ENCODE data around the gene NHERF1. TPM values are rescaled to one million over a fixed set of nuclear protein-coding genes. Genes with fewer than 3 reads are reported as not detected.

Gene NHERF1
- total and polyA plus RNA-seq, 2 of the 4 experiments (the other 2 are of a cell fraction), result 3.8 to 11.8 TPM

DNA sequence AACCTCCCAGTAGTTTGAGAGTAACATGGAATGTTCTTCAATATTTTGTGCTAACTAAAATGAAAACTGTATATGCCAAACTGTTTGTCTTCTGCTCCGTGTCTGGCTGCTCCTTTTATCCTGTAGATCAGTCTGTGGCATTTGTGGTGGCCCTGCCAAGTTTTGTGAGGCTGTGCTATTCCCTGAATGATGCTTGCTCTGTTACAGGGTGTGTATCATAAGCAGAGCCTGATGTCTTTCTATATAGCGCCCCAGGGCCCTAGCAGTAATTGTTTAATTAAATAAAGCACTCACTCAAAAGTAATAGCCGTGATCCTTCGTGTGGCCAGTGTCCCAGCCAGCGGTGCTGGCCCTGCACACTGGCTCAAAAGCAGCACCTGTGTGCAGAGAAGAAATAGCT, 55.5 kb downstream of the NHERF1 start:
- TF ChIP-seq FOS (IDR thresholded peaks at IDR 0.05; ENCODE audit: low read depth, low read length), result no peak
- TF ChIP-seq NFE2L2 (IDR thresholded peaks at IDR 0.05; ENCODE audit: low read depth, low read length), result no peak
- TF ChIP-seq MAFK (IDR thresholded peaks at IDR 0.05; ENCODE audit: low read depth, low read length), result no peak
- TF ChIP-seq RFX5 (IDR thresholded peaks at IDR 0.05; ENCODE audit: low read depth, low read length), result no peak
- TF ChIP-seq, protein P1, sequence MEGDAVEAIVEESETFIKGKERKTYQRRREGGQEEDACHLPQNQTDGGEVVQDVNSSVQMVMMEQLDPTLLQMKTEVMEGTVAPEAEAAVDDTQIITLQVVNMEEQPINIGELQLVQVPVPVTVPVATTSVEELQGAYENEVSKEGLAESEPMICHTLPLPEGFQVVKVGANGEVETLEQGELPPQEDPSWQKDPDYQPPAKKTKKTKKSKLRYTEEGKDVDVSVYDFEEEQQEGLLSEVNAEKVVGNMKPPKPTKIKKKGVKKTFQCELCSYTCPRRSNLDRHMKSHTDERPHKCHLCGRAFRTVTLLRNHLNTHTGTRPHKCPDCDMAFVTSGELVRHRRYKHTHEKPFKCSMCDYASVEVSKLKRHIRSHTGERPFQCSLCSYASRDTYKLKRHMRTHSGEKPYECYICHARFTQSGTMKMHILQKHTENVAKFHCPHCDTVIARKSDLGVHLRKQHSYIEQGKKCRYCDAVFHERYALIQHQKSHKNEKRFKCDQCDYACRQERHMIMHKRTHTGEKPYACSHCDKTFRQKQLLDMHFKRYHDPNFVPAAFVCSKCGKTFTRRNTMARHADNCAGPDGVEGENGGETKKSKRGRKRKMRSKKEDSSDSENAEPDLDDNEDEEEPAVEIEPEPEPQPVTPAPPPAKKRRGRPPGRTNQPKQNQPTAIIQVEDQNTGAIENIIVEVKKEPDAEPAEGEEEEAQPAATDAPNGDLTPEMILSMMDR (conservative IDR thresholded peaks at IDR 0.05; ENCODE audit: low read depth, low read length), result no peak
- TF ChIP-seq SMC3 (IDR thresholded peaks at IDR 0.05; ENCODE audit: low read depth, low read length), result no peak
- no peak for TF ChIP-seq MAZ (IDR thresholded peaks at IDR 0.05; ENCODE audit: borderline replicate concordance, low read depth, low read length)
- H4K91ac ChIP-seq (ENCODE audit: insufficient read depth, low read depth, low read length), result no peak overlapping the region
- ATAC-seq (ENCODE audit: low read depth) (no peak), DNase-seq (no peak)
- no peaks in the 10 kb centered on the region for H3K79me1 ChIP-seq (ENCODE audit: low read depth in 1 of 2, low read length in 2 of 2)
- H3K9me3 ChIP-seq (ENCODE audit: control insufficient read depth, insufficient read depth, low read length), result no peaks in the 10 kb centered on the region
- H3K9ac ChIP-seq (ENCODE audit: low read depth, low read length), result no peak overlapping the region
- no peaks in the 10 kb centered on the region for H3K9me1 ChIP-seq (ENCODE audit: insufficient read depth, low read length)
- no TSS peak for BruUV-seq (replicated peaks)
- no peak overlapping the region for H3K4me2 ChIP-seq (ENCODE audit: low read depth, low read length)
- POLR2A ChIA-PET (ENCODE audit: unreplicated experiment), result no interaction called here
- CTCF ChIA-PET, result no interaction called here
- no peak overlapping the region for H4K8ac ChIP-seq (ENCODE audit: low read depth in 2 of 2, low read length in 2 of 2)
- no peak overlapping the region for H4K5ac ChIP-seq (ENCODE audit: low read depth, low read length)
- H4K20me1 ChIP-seq (ENCODE audit: insufficient read depth, low read length), result no peaks in the 10 kb centered on the region
- H3K18ac ChIP-seq (ENCODE audit: low read depth, low read length), result no peak overlapping the region
- dilution Hi-C loops (cut with HindIII; ENCODE audit: low sequenced_read_pairs, unreplicated experiment), result no loop called here
- H3K4me3 ChIP-seq (ENCODE audit: insufficient read depth, low read depth, low read length), result no peak overlapping the region
- WGBS, 2 experiments (ENCODE audit: extremely low coverage in 2 of 2, insufficient read length in 1 of 2), result no CpG with 5 or more reads among the region's 5 CpGs
- no peaks in the 10 kb centered on the region for H3K4me1 ChIP-seq (ENCODE audit: control insufficient read depth, insufficient read depth, low read length)
- H3K23ac ChIP-seq (ENCODE audit: low read depth, low read length), result no peak overlapping the region
- no peak overlapping the region for H3K14ac ChIP-seq (replicated peaks; ENCODE audit: low read depth, low read length)
- intact Hi-C loops (cut with micrococcal nuclease), result no loop called here
- no peak overlapping the region for H3K4ac ChIP-seq (ENCODE audit: low read depth, low read length)
- no peak overlapping the region for H2BK5ac ChIP-seq (ENCODE audit: low read depth, low read length, poor library complexity, severe bottlenecking)
- H2BK120ac ChIP-seq (ENCODE audit: low read depth, low read length), result no peak overlapping the region
- no peak overlapping the region for H3K56ac ChIP-seq (ENCODE audit: extremely low read depth, insufficient read depth, low read length)
- H2AK5ac ChIP-seq (ENCODE audit: low read depth, low read length), result no peak overlapping the region
- H2AFZ ChIP-seq (replicated peaks; ENCODE audit: low read length, poor library complexity), result no peak overlapping the region
- H3K36me3 ChIP-seq (ENCODE audit: control insufficient read depth, insufficient read depth, low read length), result peaks cover 23% of the 10 kb centered on the region
- no peak overlapping the region for H3K27ac ChIP-seq (ENCODE audit: insufficient read depth, low read length)
- H2BK15ac ChIP-seq (ENCODE audit: low read depth, low read length), result no peak overlapping the region
- in situ Hi-C loops (cut with MboI; ENCODE audit: low sequenced_read_pairs), result no loop called here
- H2AK9ac ChIP-seq (replicated peaks; ENCODE audit: low read depth, low read length, poor library complexity), result no peak overlapping the region
- no peaks in the 10 kb centered on the region for H3K27me3 ChIP-seq (ENCODE audit: control insufficient read depth, insufficient read depth, low read length)
- no peak overlapping the region for H2BK20ac ChIP-seq (ENCODE audit: low read depth, low read length)
